Spleen (tissue), 11 donors: ENCODE measurements around the gene GSE1. TPM values are rescaled to one million over a fixed set of nuclear protein-coding genes. Genes with fewer than 3 reads are reported as not detected.
A peak's percentile ranks its signal among the peaks of the same experiment; 100 is the strongest.

ENCODE experiments used
- DNase-seq: peaks from one replicate; pipeline ENCODE4 v3.0.0-alpha.2; 2020
- H3K27ac ChIP-seq, 8 donors: fragments of 200-600 bp; sonication (generic) in 7 of 8; 1 replicate in 4 of 8; 2 replicates in 4 of 8; pipeline versions ENCODE4 v1.5.0 to v1.8.0; 2016 to 2021; ENCODE audit warnings: inconsistent platforms in 4 of 8, mild to moderate bottlenecking in 4 of 8, moderate library complexity in 1 of 8
- H3K27me3 ChIP-seq, 7 donors: fragments of 200-600 bp; sonication (generic) in 6 of 7; replicated peaks in 1 of 7; 1 replicate in 4 of 7; 2 replicates in 3 of 7; pipeline versions ENCODE4 v1.5.0 to v1.8.0; 2016 to 2021; ENCODE audit warnings: inconsistent platforms in 3 of 7, mild to moderate bottlenecking in 1 of 7
- H3K36me3 ChIP-seq, 6 donors: fragments of 200-600 bp; sonication (generic) in 5 of 6; 1 replicate in 4 of 6; 2 replicates in 2 of 6; pipeline versions ENCODE4 v1.5.0 to v1.8.0; 2016 to 2021; ENCODE audit warnings: inconsistent platforms in 2 of 6
- H3K4me1 ChIP-seq, 6 donors: fragments of 200-600 bp; sonication (generic) in 5 of 6; 1 replicate in 3 of 6; 2 replicates in 3 of 6; pipeline versions ENCODE4 v1.5.0 to v1.8.0; 2016 to 2021; ENCODE audit warnings: inconsistent platforms in 3 of 6
- H3K4me3 ChIP-seq, 8 donors: fragments of 200-600 bp; sonication (generic) in 7 of 8; 1 replicate in 4 of 8; 2 replicates in 4 of 8; pipeline versions ENCODE4 v1.5.0 to v1.8.0; 2016 to 2021; ENCODE audit warnings: inconsistent platforms in 4 of 8, mild to moderate bottlenecking in 4 of 8, moderate library complexity in 2 of 8
- H3K9me3 ChIP-seq, 8 donors: fragments of 200-600 bp; sonication (generic) in 7 of 8; 1 replicate in 4 of 8; 2 replicates in 4 of 8; pipeline versions ENCODE4 v1.5.0 to v1.8.0; 2016 to 2021; ENCODE audit warnings: inconsistent platforms in 4 of 8
- POLR2A ChIP-seq, 3 donors: fragments of 450-650 bp; IDR thresholded peaks; one replicate each; pipeline ENCODE4 v1.5.1; 2017; ENCODE audit warnings: antibody characterized with exemption in 3 of 3, mild to moderate bottlenecking in 1 of 3
- POLR2AphosphoS5 ChIP-seq, 3 donors: sonication (generic); formaldehyde crosslinking; IDR thresholded peaks; one replicate each; pipeline ENCODE4 v1.5.1; 2017; ENCODE audit warnings: antibody characterized with exemption in 3 of 3
- WGBS, 5 donors: extraction: QIAGEN DNeasy Blood & Tissue Kit in 3 of 5; methylation state at CpG; one replicate each; pipeline versions ENCODE4 v1.1.5 to v1.1.7; 2013 to 2018; 5-methylcytosine and 5-hydroxymethylcytosine counted together
- intact Hi-C: fragments of 100-400 bp; cut with DNase I; formaldehyde crosslinking; loops from one replicate; pipeline ENCODE4 v1.15.0; 2023; ENCODE audit warnings: low total_unique reads
- polyA plus RNA-seq, 3 donors: library from polyadenylated mRNA; stranded (reverse); fragments of 200-250 nt; gene quantifications; one replicate each; pipeline ENCODE4 v1.2.1, GENCODE V29; 2013
- total RNA-seq, 7 donors: library from RNA; depleted of rRNA in 3 of 7; stranded (reverse); fragments of >200 nt in 3 of 7; fragmentation: NEBNext Ultra II Directional in 4 of 7; extraction: Animal tissue kit (Norgen Biotek cat#: 25700) in 4 of 7; gene quantifications; one replicate each; pipeline versions ENCODE4 v1.1.0 to v1.2.1, GENCODE V29; 2016 to 2021
- TF ChIP-seq, protein P1 (sequence below), 11 experiments: fragments of 200-600 bp in 7 of 11; fragments of 450-650 bp in 4 of 11; sonication (generic) in 4 of 11; IDR thresholded peaks in 8 of 11; conservative IDR thresholded peaks in 3 of 11; 1 replicate in 7 of 11; 2 replicates in 4 of 11; pipeline versions ENCODE4 v1.4.0 to v1.8.0; 2016 to 2021; ENCODE audit warnings: antibody characterized with exemption in 11 of 11, inconsistent platforms in 4 of 11, mild to moderate bottlenecking in 1 of 11
- donor health status: healthy with polysubstance abuse.
- donor health status: DM: no; HTN: no; CAD: no; lungs with moderate emphysema.
- donor health status: DM: no; HTN: no; CAD: no.
- donor health status: Bipolar disorder and iron deficiency.
- donor health status: healthy.
- donor health status: DM: no; HTN: no; CAD: no.
- donor health status: DM: yes; HTN: yes; CAD: no.

GSE1 gene
- total and polyA plus RNA-seq, 10 donors = 7.4 to 121 (median 86.3) TPM

DNA sequence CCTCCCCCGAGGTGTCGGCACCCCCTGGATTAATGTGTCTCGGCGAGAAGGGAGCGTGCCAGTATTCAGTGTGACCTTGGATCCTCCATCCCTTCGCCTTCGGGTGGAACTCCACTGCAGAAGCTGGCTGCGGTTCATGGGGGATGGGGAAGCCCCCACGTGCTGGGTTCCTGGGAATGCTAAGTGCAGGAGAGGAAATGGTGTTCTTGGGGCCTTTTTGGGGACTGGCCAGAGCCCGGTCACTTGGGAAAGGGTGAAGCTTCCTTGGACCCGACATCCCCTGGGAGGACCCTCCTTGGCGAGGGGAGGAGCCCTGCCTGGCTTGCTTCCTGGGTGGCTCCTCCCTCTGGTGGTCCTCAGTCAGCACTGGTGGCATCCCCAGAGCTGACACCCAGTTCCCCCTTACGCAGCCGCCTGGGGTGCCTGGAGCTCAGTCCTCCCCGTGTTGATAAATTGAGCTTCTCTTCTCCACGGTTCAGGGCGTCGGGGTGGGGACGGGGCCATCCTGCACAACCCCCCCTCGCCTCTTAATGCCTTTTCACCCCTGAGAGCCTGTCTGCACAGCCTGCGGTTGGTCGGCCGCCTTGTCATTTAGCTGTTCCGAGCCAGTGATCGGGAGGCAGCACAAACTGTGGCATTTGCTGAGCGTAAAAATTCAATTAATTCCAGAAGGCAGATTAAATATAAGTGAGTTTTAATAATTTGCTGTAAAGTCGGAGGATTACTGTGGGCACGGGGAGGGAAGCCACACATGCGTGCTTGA, 30.7 kb upstream of the GSE1 start:
- peaks cover 0 to 24% (median 0%) of the 10 kb centered on the region in 6 donors for H3K36me3 ChIP-seq
- no peak overlapping the region for H3K4me3 ChIP-seq
- WGBS, 5 donors = 76 to 81% (median 77%) methylated on average over 28 to 29 of the region's 29 CpGs
- H3K27ac ChIP-seq = no peak overlapping the region
- H3K27me3 ChIP-seq = no peaks in the 10 kb centered on the region
- no peaks in the 10 kb centered on the region for H3K9me3 ChIP-seq
- TF ChIP-seq POLR2A (IDR thresholded peaks at IDR 0.05) (no peak), POLR2AphosphoS5 (IDR thresholded peaks at IDR 0.05) (no peak)
- TF ChIP-seq, protein P1, sequence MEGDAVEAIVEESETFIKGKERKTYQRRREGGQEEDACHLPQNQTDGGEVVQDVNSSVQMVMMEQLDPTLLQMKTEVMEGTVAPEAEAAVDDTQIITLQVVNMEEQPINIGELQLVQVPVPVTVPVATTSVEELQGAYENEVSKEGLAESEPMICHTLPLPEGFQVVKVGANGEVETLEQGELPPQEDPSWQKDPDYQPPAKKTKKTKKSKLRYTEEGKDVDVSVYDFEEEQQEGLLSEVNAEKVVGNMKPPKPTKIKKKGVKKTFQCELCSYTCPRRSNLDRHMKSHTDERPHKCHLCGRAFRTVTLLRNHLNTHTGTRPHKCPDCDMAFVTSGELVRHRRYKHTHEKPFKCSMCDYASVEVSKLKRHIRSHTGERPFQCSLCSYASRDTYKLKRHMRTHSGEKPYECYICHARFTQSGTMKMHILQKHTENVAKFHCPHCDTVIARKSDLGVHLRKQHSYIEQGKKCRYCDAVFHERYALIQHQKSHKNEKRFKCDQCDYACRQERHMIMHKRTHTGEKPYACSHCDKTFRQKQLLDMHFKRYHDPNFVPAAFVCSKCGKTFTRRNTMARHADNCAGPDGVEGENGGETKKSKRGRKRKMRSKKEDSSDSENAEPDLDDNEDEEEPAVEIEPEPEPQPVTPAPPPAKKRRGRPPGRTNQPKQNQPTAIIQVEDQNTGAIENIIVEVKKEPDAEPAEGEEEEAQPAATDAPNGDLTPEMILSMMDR (IDR thresholded peaks at IDR 0.05 in 8 of 11, conservative IDR thresholded peaks at IDR 0.05 in 3 of 11) = no peak
- peaks cover 4 to 100% (median 66%) of the 10 kb centered on the region in 6 donors for H3K4me1 ChIP-seq
- intact Hi-C loops = no loop called here
- no peak for DNase-seq

DNA sequence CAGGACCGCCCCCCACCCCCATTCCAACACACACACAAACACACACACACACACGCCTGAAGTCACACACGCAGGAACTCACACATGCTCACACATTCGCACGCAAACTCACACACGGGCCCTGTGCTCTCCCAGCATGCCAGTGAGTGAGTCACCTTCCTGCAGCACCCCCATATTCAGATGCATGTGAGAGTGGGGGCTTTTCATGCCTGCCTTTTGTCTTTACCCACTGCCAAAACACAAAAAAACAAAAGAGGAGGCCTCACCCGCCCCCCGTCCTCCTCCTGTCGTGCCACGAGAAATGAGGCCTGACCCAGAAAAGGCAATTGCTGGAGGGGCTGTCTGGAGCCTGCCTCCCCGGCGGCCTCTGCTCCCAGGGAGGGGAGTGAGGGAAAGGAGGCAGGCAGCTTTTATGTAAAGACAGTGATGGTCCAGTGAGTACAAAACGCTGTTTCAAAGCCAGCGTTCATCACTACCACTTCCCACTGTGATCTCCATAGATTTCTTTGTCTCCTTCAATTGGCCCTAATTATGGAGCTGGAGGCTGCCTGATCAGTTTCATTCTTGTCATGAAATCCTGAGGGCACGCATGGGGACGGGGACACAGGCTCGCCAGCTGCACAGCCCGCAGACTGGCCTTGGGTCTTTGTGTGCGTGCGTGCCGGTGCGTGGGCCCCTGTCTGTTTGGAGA, 29.5 kb upstream of the GSE1 start:
- WGBS, 5 donors = 81 to 83% (median 82%) methylated on average over 22 of the region's 22 CpGs
- Histone ChIP-seq H3K36me3 (peaks cover 0 to 24% (median 0%) of the 10 kb centered on the region in 6 donors), H3K27ac (peak overlapping the region in 1 of 8 donors; percentile 19), H3K9me3 (no peaks in the 10 kb centered on the region), H3K4me1 (peaks cover 4 to 99% (median 57%) of the 10 kb centered on the region in 6 donors), H3K4me3 (no peak overlapping the region), H3K27me3 (no peaks in the 10 kb centered on the region)
- intact Hi-C loops = no loop called here
- TF ChIP-seq, protein P1 (IDR thresholded peaks at IDR 0.05 in 8 of 11, conservative IDR thresholded peaks at IDR 0.05 in 3 of 11) = no peak
- TF ChIP-seq POLR2A (IDR thresholded peaks at IDR 0.05) (no peak), POLR2AphosphoS5 (IDR thresholded peaks at IDR 0.05) (no peak)
- DNase-seq = no peak

DNA sequence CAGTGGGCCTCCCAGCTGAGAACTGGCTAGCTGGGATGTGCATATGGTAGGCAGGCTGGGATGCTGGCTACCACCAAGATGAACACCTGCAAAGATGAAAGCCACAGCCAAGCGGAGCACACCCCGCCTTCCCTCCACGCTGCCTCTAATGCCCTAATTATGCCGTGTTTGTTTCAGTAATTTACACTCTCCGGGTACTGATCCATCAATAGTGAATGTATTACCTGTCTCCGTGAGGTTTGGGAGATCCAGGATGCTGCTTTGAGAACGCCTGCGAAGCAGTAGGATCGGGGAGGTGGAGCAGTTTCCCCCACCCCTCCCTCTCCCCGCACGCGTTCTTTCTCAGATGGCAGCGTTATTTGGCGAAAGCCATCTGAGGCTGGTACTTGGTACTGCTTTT, 28.9 kb upstream of the GSE1 start:
- Histone ChIP-seq H3K4me3 (no peak overlapping the region), H3K36me3 (peaks cover 0 to 24% (median 0%) of the 10 kb centered on the region in 6 donors), H3K27me3 (no peaks in the 10 kb centered on the region), H3K27ac (no peak overlapping the region), H3K9me3 (no peaks in the 10 kb centered on the region), H3K4me1 (peaks cover 4 to 99% (median 54%) of the 10 kb centered on the region in 6 donors)
- WGBS, 5 donors = 93 to 97% (median 95%) methylated on average over 14 of the region's 14 CpGs
- no peak for DNase-seq
- TF ChIP-seq POLR2A (IDR thresholded peaks at IDR 0.05) = no peak
- TF ChIP-seq, protein P1 (IDR thresholded peaks at IDR 0.05 in 8 of 11, conservative IDR thresholded peaks at IDR 0.05 in 3 of 11) = no peak
- no peak for TF ChIP-seq POLR2AphosphoS5 (IDR thresholded peaks at IDR 0.05)
- intact Hi-C loops = no loop called here

DNA sequence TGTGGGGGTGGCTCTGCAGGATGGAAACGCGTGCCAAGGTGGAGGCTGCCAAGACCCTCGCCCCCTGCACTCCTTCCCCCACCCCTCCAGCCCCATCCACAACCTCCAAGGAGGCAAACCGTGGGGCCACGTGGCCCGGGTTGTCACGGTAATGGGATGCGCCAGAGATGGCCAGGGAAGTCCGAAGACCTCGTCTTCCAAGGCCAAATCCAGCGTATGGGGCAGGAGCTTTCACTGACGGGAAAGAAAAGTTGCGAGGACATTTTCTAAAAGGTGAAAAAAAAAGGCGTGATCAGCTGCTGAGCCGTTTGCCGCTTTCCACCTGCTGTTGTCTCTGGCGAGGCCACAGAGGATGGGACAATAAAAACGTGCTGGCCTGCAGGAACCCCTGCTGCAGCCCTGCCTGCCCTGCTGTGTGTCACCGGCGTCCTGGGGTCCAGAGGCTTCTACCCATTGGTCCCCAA, 28.3 kb upstream of the GSE1 start:
- H3K4me3 ChIP-seq = no peak overlapping the region
- H3K36me3 ChIP-seq = peaks cover 0 to 24% (median 0%) of the 10 kb centered on the region in 6 donors
- WGBS, 5 donors = 80 to 86% (median 82%) methylated on average over 18 to 20 of the region's 20 CpGs
- H3K27ac ChIP-seq = no peak overlapping the region
- no peaks in the 10 kb centered on the region for H3K9me3 ChIP-seq
- peaks cover 4 to 97% (median 48%) of the 10 kb centered on the region in 6 donors for H3K4me1 ChIP-seq
- intact Hi-C loops = no loop called here
- TF ChIP-seq, protein P1 (IDR thresholded peaks at IDR 0.05 in 8 of 11, conservative IDR thresholded peaks at IDR 0.05 in 3 of 11) = no peak
- no peaks in the 10 kb centered on the region for H3K27me3 ChIP-seq
- DNase-seq = no peak
